Esophagus squamous epithelium (tissue), 4 donors: ENCODE data around the gene ARHGEF40.

Source experiments
- POLR2A ChIP-seq, 4 donors: fragments of 450-650 bp; IDR thresholded peaks; one replicate each; pipeline ENCODE4 v1.6.1; 2017; ENCODE audit warnings: antibody characterized with exemption in 4 of 4, mild to moderate bottlenecking in 4 of 4, moderate library complexity in 3 of 4
- TF ChIP-seq, protein P1 (sequence below), 6 experiments: fragments of 450-650 bp in 4 of 6; fragments of 200-600 bp in 2 of 6; sonication (generic) in 2 of 6; IDR thresholded peaks; one replicate each; pipeline ENCODE4 v1.5.1; 2016 to 2019; ENCODE audit warnings: antibody characterized with exemption in 6 of 6, mild to moderate bottlenecking in 4 of 6, moderate library complexity in 4 of 6

DNA sequence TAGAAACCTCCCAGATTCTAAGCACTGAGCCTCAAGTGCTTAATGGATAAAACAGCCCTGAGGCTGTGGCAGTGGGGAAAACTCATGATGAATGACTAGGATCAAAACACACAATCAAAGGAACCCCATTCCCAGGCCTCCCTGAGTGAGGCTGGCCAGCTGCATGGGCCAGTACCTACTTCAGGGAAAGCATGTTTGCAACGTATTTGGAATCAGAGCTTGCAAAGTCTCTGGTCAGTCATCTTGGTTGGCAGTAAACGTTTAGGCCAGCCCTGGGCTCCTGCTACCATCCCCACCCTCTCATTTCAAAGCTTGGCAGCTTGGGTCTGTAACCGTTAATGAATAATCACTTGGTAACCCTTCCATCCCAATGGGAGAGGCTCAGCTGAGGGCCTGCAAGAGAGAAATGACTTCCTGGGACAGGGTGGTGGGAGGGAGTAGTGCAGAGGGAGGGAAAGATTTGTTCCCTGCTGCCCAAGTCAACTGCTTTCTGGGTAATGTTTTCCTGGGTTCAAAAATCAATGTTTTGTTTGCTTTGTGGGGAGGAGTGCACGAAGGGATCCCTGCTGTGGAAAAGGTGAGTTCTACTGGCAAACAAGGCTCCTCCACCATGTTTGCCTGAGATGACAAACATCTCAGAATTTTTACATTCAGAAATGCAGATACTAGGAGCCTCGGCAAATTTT lies 14.5 kb upstream of the ARHGEF40 start:
- TF ChIP-seq, protein P1, sequence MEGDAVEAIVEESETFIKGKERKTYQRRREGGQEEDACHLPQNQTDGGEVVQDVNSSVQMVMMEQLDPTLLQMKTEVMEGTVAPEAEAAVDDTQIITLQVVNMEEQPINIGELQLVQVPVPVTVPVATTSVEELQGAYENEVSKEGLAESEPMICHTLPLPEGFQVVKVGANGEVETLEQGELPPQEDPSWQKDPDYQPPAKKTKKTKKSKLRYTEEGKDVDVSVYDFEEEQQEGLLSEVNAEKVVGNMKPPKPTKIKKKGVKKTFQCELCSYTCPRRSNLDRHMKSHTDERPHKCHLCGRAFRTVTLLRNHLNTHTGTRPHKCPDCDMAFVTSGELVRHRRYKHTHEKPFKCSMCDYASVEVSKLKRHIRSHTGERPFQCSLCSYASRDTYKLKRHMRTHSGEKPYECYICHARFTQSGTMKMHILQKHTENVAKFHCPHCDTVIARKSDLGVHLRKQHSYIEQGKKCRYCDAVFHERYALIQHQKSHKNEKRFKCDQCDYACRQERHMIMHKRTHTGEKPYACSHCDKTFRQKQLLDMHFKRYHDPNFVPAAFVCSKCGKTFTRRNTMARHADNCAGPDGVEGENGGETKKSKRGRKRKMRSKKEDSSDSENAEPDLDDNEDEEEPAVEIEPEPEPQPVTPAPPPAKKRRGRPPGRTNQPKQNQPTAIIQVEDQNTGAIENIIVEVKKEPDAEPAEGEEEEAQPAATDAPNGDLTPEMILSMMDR (IDR thresholded peaks at IDR 0.05), result no peak
- TF ChIP-seq POLR2A (IDR thresholded peaks at IDR 0.05), result no peak
